Panc1 (cell line): ENCODE results near the gene CX3CL1.

Experiments
- POLR2AphosphoS5 ChIP-seq: IDR thresholded peaks from 2 replicates; pipeline ENCODE4 v1.6.1; 2012; ENCODE audit warnings: mild to moderate bottlenecking, low read depth, low read length, moderate library complexity
- TCF7L2 ChIP-seq: IDR thresholded peaks from 2 replicates; pipeline ENCODE4 v1.6.1; 2011; ENCODE audit warnings: mild to moderate bottlenecking, low read depth, low read length, inconsistent platforms
- TF ChIP-seq, protein P1 (sequence below): fragments of 450-650 bp; IDR thresholded peaks from 2 replicates; pipeline ENCODE4 v1.5.1; 2017; ENCODE audit warnings: mild to moderate bottlenecking
- TF ChIP-seq, protein P2 (sequence below), 2 experiments: IDR thresholded peaks; 2 replicates each; pipeline ENCODE4 v1.6.1; 2011 to 2012; ENCODE audit warnings: low read depth in 2 of 2, control low read depth in 1 of 2, low read length in 1 of 2, mild to moderate bottlenecking in 1 of 2, moderate library complexity in 1 of 2; ENCODE audit not compliant: insufficient read depth in 1 of 2

DNA sequence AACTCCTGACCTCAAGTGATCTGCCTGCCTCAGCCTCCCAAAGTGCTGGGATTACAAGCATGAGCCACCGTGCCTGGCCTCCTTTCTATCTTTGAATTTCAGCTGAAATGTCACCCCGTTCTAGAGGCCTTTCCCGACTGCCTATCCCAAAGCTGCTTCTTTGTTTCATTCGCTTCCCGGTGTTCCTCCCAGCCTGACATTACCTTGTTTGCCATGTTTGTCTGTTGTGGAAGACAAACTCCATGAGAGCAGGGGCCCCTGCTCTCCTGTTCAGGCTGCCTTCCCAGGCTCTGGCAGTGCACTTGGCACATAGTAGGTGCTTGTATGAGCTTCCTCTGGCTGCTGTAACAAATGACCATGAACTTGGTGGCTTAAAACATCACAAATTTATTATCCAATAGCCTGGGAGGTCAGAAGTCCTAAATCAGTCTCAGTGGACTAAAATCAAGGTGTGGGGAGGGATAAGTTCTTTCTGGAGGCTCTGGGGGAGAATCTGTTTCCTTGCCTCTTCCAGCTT is 16.3 kb upstream of the CX3CL1 start:
- TF ChIP-seq, protein P1, sequence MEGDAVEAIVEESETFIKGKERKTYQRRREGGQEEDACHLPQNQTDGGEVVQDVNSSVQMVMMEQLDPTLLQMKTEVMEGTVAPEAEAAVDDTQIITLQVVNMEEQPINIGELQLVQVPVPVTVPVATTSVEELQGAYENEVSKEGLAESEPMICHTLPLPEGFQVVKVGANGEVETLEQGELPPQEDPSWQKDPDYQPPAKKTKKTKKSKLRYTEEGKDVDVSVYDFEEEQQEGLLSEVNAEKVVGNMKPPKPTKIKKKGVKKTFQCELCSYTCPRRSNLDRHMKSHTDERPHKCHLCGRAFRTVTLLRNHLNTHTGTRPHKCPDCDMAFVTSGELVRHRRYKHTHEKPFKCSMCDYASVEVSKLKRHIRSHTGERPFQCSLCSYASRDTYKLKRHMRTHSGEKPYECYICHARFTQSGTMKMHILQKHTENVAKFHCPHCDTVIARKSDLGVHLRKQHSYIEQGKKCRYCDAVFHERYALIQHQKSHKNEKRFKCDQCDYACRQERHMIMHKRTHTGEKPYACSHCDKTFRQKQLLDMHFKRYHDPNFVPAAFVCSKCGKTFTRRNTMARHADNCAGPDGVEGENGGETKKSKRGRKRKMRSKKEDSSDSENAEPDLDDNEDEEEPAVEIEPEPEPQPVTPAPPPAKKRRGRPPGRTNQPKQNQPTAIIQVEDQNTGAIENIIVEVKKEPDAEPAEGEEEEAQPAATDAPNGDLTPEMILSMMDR, result no peak
- TF ChIP-seq POLR2AphosphoS5 (no peak), TCF7L2 (no peak)
- TF ChIP-seq, protein P2, sequence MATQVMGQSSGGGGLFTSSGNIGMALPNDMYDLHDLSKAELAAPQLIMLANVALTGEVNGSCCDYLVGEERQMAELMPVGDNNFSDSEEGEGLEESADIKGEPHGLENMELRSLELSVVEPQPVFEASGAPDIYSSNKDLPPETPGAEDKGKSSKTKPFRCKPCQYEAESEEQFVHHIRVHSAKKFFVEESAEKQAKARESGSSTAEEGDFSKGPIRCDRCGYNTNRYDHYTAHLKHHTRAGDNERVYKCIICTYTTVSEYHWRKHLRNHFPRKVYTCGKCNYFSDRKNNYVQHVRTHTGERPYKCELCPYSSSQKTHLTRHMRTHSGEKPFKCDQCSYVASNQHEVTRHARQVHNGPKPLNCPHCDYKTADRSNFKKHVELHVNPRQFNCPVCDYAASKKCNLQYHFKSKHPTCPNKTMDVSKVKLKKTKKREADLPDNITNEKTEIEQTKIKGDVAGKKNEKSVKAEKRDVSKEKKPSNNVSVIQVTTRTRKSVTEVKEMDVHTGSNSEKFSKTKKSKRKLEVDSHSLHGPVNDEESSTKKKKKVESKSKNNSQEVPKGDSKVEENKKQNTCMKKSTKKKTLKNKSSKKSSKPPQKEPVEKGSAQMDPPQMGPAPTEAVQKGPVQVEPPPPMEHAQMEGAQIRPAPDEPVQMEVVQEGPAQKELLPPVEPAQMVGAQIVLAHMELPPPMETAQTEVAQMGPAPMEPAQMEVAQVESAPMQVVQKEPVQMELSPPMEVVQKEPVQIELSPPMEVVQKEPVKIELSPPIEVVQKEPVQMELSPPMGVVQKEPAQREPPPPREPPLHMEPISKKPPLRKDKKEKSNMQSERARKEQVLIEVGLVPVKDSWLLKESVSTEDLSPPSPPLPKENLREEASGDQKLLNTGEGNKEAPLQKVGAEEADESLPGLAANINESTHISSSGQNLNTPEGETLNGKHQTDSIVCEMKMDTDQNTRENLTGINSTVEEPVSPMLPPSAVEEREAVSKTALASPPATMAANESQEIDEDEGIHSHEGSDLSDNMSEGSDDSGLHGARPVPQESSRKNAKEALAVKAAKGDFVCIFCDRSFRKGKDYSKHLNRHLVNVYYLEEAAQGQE (IDR thresholded peaks at IDR 0.05; ENCODE audit: insufficient read depth in 1 of 2, low read depth in 2 of 2, low read length in 1 of 2), result no peak
